HepG2 (cell line): ENCODE measurements around the gene CCDC87. TPM values are rescaled to one million over a fixed set of nuclear protein-coding genes. Genes with fewer than 3 reads are reported as not detected.

Experiments used
- FIP1L1 ChIP-seq: fragments of 200-400 bp; formaldehyde crosslinking; IDR thresholded peaks from 2 replicates; pipeline ENCODE4 v1.6.1; 2018; ENCODE audit warnings: low read depth, mild to moderate bottlenecking, low read length, moderate library complexity, borderline replicate concordance; ENCODE audit not compliant: insufficient read depth
- GATAD1 ChIP-seq: IDR thresholded peaks from 2 replicates; pipeline ENCODE4 v1.6.1; 2016; ENCODE audit warnings: missing genetic modification reagents, missing compliant biosample characterization
- GMEB2 ChIP-seq: IDR thresholded peaks from 2 replicates; pipeline ENCODE4 v1.6.1; 2016; ENCODE audit warnings: missing biosample characterization, missing genetic modification reagents, low read depth
- HHEX ChIP-seq: IDR thresholded peaks from 2 replicates; pipeline ENCODE4 v1.6.1; 2016; ENCODE audit warnings: control low read depth
- HMG20B ChIP-seq: conservative IDR thresholded peaks from 2 replicates; pipeline ENCODE4 v1.6.1; 2016; ENCODE audit warnings: missing genetic modification reagents, missing compliant biosample characterization
- KDM4B ChIP-seq: sonication (generic); formaldehyde crosslinking; IDR thresholded peaks from 2 replicates; pipeline ENCODE4 v1.4.0; 2020; ENCODE audit warnings: missing genetic modification reagents
- KDM5B ChIP-seq: sonication (generic); formaldehyde crosslinking; IDR thresholded peaks from 2 replicates; pipeline ENCODE4 v1.4.0; 2020; ENCODE audit warnings: missing genetic modification reagents, mild to moderate bottlenecking, borderline replicate concordance
- KLF6 ChIP-seq: IDR thresholded peaks from 2 replicates; pipeline ENCODE4 v1.8.0; 2016; ENCODE audit warnings: missing biosample characterization, missing genetic modification reagents
- PREB ChIP-seq: sonication (generic); formaldehyde crosslinking; IDR thresholded peaks from 2 replicates; pipeline ENCODE4 v1.4.0; 2020; ENCODE audit warnings: missing genetic modification reagents
- RCOR2 ChIP-seq: IDR thresholded peaks from 2 replicates; pipeline ENCODE4 v1.6.1; 2016; ENCODE audit warnings: missing biosample characterization, missing genetic modification reagents
- SALL1 ChIP-seq: sonication (generic); formaldehyde crosslinking; IDR thresholded peaks from 2 replicates; pipeline ENCODE4 v1.8.0; 2022; ENCODE audit warnings: mild to moderate bottlenecking, missing genetic modification reagents
- SKI ChIP-seq: fragments of 450-650 bp; IDR thresholded peaks from one replicate; pipeline ENCODE4 v1.6.1; 2018; ENCODE audit warnings: mild to moderate bottlenecking; ENCODE audit not compliant: partially characterized antibody
- SMC3 ChIP-seq: IDR thresholded peaks from 2 replicates; pipeline ENCODE4 v1.6.1; 2011; ENCODE audit warnings: low read length, improper control_type of control experiment
- TRIM24 ChIP-seq: sonication (generic); formaldehyde crosslinking; IDR thresholded peaks from 2 replicates; pipeline ENCODE4 v1.8.0; 2022; ENCODE audit warnings: mild to moderate bottlenecking, missing genetic modification reagents
- ZBTB38 ChIP-seq: sonication (generic); formaldehyde crosslinking; IDR thresholded peaks from 2 replicates; pipeline ENCODE4 v1.5.1; 2020; ENCODE audit warnings: mild to moderate bottlenecking, missing genetic modification reagents
- ZFP82 ChIP-seq: sonication (generic); formaldehyde crosslinking; IDR thresholded peaks from 2 replicates; pipeline ENCODE4 v1.5.1; 2020; ENCODE audit warnings: mild to moderate bottlenecking, missing genetic modification reagents, borderline replicate concordance
- ZNF333 ChIP-seq: sonication (generic); formaldehyde crosslinking; IDR thresholded peaks from 2 replicates; pipeline ENCODE4 v1.4.0; 2020; ENCODE audit warnings: mild to moderate bottlenecking, missing genetic modification reagents, borderline replicate concordance
- ZNF496 ChIP-seq: sonication (generic); formaldehyde crosslinking; IDR thresholded peaks from 2 replicates; pipeline ENCODE4 v1.8.1; 2023; ENCODE audit warnings: mild to moderate bottlenecking, moderate library complexity, missing genetic modification reagents; ENCODE audit not compliant: insufficient replicate concordance
- ZNF589 ChIP-seq: sonication (generic); formaldehyde crosslinking; conservative IDR thresholded peaks from 2 replicates; pipeline ENCODE4 v1.8.0; 2022; ENCODE audit warnings: mild to moderate bottlenecking, moderate library complexity, missing genetic modification reagents
- ZNF737 ChIP-seq: sonication (generic); formaldehyde crosslinking; IDR thresholded peaks from 2 replicates; pipeline ENCODE4 v1.5.0; 2020; ENCODE audit warnings: missing genetic modification reagents, mild to moderate bottlenecking, borderline replicate concordance
- ZSCAN30 ChIP-seq: sonication (generic); formaldehyde crosslinking; IDR thresholded peaks from 2 replicates; pipeline ENCODE4 v1.5.0; 2020; ENCODE audit warnings: mild to moderate bottlenecking, missing genetic modification reagents
- polyA plus RNA-seq, 8 experiments: library from polyadenylated mRNA; depleted of rRNA in 3 of 8; stranded (reverse) in 7 of 8; unstranded in 1 of 8; fragments of >200 nt; fragmentation: Illumina TruSeq in 4 of 8; extraction: Trizol in 4 of 8; gene quantifications; 2 replicates each; pipeline versions ENCODE4 v1.2.1 to v1.2.3, GENCODE V29; 2011 to 2016; ENCODE audit warnings: low read depth in 4 of 8, missing spikeins in 1 of 8, mixed read lengths in 1 of 8; ENCODE audit not compliant: insufficient read depth in 1 of 8
- total RNA-seq, 5 experiments: library from RNA; depleted of rRNA; stranded (reverse); fragments of >200 nt; fragmentation: Illumina TruSeq; extraction: Trizol; gene quantifications; 2 replicates each; pipeline ENCODE4 v1.2.3, GENCODE V29; 2016; ENCODE audit warnings: low read depth in 1 of 5
- TF ChIP-seq, protein P1 (sequence below): sonication (generic); formaldehyde crosslinking; IDR thresholded peaks from 2 replicates; pipeline ENCODE4 v1.8.1; 2023; ENCODE audit warnings: mild to moderate bottlenecking, missing genetic modification reagents, borderline replicate concordance
- TF ChIP-seq, protein P2 (sequence below): IDR thresholded peaks from 2 replicates; pipeline ENCODE4 v1.6.1; 2012; ENCODE audit warnings: low read length, improper control_type of control experiment

The CCDC87 gene
- total and polyA plus RNA-seq, 2 of the 13 experiments (the other 11 are each of a cell fraction or from before 2014, with no cell fraction given) = 0.05 to 0.42 TPM

- no peak; the same call in 1 of the 2 replicates for TF ChIP-seq ZNF333 (CRISPR knock-in tag)
- TF ChIP-seq, protein P1, sequence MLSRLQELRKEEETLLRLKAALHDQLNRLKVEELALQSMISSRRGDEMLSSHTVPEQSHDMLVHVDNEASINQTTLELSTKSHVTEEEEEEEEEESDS (CRISPR knock-in tag) = no peak
- TF ChIP-seq ZFP82 = 0 out of 2 replicates have a peak, but pooled peaks have one; percentile 40
- TF ChIP-seq, protein P2, sequence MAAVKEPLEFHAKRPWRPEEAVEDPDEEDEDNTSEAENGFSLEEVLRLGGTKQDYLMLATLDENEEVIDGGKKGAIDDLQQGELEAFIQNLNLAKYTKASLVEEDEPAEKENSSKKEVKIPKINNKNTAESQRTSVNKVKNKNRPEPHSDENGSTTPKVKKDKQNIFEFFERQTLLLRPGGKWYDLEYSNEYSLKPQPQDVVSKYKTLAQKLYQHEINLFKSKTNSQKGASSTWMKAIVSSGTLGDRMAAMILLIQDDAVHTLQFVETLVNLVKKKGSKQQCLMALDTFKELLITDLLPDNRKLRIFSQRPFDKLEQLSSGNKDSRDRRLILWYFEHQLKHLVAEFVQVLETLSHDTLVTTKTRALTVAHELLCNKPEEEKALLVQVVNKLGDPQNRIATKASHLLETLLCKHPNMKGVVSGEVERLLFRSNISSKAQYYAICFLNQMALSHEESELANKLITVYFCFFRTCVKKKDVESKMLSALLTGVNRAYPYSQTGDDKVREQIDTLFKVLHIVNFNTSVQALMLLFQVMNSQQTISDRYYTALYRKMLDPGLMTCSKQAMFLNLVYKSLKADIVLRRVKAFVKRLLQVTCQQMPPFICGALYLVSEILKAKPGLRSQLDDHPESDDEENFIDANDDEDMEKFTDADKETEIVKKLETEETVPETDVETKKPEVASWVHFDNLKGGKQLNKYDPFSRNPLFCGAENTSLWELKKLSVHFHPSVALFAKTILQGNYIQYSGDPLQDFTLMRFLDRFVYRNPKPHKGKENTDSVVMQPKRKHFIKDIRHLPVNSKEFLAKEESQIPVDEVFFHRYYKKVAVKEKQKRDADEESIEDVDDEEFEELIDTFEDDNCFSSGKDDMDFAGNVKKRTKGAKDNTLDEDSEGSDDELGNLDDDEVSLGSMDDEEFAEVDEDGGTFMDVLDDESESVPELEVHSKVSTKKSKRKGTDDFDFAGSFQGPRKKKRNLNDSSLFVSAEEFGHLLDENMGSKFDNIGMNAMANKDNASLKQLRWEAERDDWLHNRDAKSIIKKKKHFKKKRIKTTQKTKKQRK = no peak
- no peak for TF ChIP-seq ZSCAN30
- 0 out of 2 replicates have a peak, but pooled peaks have one; percentile 63 for TF ChIP-seq KLF6 (CRISPR knock-in tag)
- peak; percentile 67; the same call in 1 of the 2 replicates for TF ChIP-seq GMEB2 (CRISPR knock-in tag)
- TF ChIP-seq KDM4B (CRISPR knock-in tag) = 0 out of 2 replicates have a peak, but pooled peaks have one; percentile 19
- no peak for TF ChIP-seq ZNF589 (CRISPR knock-in tag)
- TF ChIP-seq KDM5B = peak; percentile 93
- TF ChIP-seq SMC3 = no peak
- 0 out of 2 replicates have a peak, but pooled peaks have one; percentile 87 for TF ChIP-seq FIP1L1
- no peak for TF ChIP-seq HMG20B (CRISPR knock-in tag)
- TF ChIP-seq TRIM24 (CRISPR knock-in tag) = no peak
- no peak for TF ChIP-seq RCOR2 (CRISPR knock-in tag)
- TF ChIP-seq ZNF737 (CRISPR knock-in tag) = no peak
- TF ChIP-seq ZBTB38 (CRISPR knock-in tag) = no peak
- peak; percentile 13 for TF ChIP-seq SKI
- no peak for TF ChIP-seq HHEX
- peak; percentile 64 for TF ChIP-seq GATAD1 (CRISPR knock-in tag)
- peak; percentile 48 for TF ChIP-seq SALL1 (CRISPR knock-in tag)
- no peak for TF ChIP-seq PREB
- no peak for TF ChIP-seq ZNF496 (CRISPR knock-in tag)
Observed at GRCh38 chr11:66638177-66639065, 45.6 kb upstream of the CCDC87 start, which contains the start of gene RBM4 (continued).
